Nephron progenitor cell (in vitro differentiated cells): Measurements from ENCODE around the gene ARSA.

Source experiments
- DNase-seq: peaks from one replicate; pipeline ENCODE4 v3.0.0; 2021
- H3K27ac Mint-ChIP-seq: 2 replicates; pipeline ENCODE4 v1.8.0; 2021; ENCODE audit warnings: mild to moderate bottlenecking, moderate library complexity, mixed read lengths
- H3K27me3 Mint-ChIP-seq: 2 replicates; pipeline ENCODE4 v1.8.0; 2021; ENCODE audit warnings: mild to moderate bottlenecking, low read depth, mixed read lengths; ENCODE audit not compliant: poor library complexity
- H3K36me3 Mint-ChIP-seq: 2 replicates; pipeline ENCODE4 v1.8.0; 2021; ENCODE audit warnings: low read depth, mixed read lengths
- H3K4me1 Mint-ChIP-seq: 2 replicates; pipeline ENCODE4 v1.8.0; 2021; ENCODE audit warnings: mixed read lengths
- H3K4me3 Mint-ChIP-seq: 2 replicates; pipeline ENCODE4 v1.8.0; 2021; ENCODE audit warnings: mild to moderate bottlenecking, moderate library complexity, mixed read lengths
- H3K9me3 Mint-ChIP-seq: 2 replicates; pipeline ENCODE4 v1.8.0; 2021; ENCODE audit warnings: mild to moderate bottlenecking, moderate library complexity, mixed read lengths
- TF ChIP-seq, protein P1 (sequence below): fragments of 200-600 bp; sonication (generic); IDR thresholded peaks from 2 replicates; pipeline ENCODE4 v1.5.0; 2021; ENCODE audit warnings: antibody characterized with exemption

The ARSA gene

DNA sequence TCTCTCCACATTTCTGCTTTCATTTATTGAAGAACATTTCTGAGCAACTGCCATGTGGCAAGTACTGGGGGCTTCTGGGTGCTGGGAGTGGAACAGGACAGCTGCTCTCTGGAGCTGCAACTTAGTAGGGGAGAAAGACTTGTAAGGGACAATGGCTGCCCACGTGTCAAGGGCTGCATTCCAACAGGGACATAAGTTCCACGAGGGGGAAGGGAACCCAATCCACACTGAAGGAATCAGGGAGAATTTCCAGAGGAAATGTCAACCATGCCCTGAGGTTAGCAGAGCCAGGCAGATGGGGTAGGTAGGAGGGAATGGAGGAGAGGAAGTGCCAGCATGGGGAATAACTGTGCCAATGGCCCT is 25.6 kb downstream of the ARSA start:
- H3K27ac Mint-ChIP-seq: no peak overlapping the region
- H3K27me3 Mint-ChIP-seq: peaks cover 36% of the 10 kb centered on the region
- peaks cover 22% of the 10 kb centered on the region for H3K4me1 Mint-ChIP-seq
- H3K36me3 Mint-ChIP-seq: peaks cover 3% of the 10 kb centered on the region
- H3K4me3 Mint-ChIP-seq: peak overlapping the region; percentile 82
- TF ChIP-seq, protein P1, sequence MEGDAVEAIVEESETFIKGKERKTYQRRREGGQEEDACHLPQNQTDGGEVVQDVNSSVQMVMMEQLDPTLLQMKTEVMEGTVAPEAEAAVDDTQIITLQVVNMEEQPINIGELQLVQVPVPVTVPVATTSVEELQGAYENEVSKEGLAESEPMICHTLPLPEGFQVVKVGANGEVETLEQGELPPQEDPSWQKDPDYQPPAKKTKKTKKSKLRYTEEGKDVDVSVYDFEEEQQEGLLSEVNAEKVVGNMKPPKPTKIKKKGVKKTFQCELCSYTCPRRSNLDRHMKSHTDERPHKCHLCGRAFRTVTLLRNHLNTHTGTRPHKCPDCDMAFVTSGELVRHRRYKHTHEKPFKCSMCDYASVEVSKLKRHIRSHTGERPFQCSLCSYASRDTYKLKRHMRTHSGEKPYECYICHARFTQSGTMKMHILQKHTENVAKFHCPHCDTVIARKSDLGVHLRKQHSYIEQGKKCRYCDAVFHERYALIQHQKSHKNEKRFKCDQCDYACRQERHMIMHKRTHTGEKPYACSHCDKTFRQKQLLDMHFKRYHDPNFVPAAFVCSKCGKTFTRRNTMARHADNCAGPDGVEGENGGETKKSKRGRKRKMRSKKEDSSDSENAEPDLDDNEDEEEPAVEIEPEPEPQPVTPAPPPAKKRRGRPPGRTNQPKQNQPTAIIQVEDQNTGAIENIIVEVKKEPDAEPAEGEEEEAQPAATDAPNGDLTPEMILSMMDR: no peak
- DNase-seq: no peak
- H3K9me3 Mint-ChIP-seq: no peaks in the 10 kb centered on the region

DNA sequence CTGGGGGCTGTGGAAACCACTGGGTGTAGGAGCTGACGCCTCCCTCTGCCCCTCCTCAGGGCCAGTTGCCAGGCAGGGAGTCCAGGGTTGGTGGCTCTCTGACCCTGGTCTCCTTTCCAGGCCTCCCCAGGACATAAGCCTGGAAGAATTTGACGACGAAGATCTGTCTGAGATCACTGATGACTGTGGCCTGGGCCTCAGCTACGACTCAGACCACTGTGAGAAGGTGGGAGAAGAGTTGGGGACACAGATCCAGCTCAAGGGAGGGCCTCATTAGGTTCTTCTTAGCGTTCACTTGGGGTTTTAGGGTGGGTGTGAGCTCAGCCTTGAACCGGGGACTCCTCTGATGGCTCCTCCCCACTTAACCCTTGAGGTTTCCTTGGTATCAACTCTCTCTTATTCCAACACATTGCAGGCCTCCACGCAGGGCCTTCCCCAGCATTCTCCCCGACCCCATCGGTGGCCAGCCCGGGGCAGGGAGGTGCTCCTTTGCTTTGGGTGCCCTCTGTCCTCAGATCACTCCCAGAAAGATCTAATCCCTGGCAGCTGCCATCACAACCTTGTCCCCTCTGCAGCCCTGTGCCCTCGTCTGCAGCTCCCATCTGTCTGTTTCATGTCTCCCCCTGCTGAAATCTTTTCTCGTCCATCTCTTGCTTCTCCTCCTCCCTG is 26.1 kb downstream of the ARSA start:
- Mint-ChIP-seq H3K27ac (no peak overlapping the region), H3K4me1 (peaks cover 22% of the 10 kb centered on the region), H3K9me3 (no peaks in the 10 kb centered on the region), H3K36me3 (peaks cover 8% of the 10 kb centered on the region), H3K4me3 (peak overlapping the region; percentile 82), H3K27me3 (peaks cover 37% of the 10 kb centered on the region)
- DNase-seq: no peak
- TF ChIP-seq, protein P1: no peak

DNA sequence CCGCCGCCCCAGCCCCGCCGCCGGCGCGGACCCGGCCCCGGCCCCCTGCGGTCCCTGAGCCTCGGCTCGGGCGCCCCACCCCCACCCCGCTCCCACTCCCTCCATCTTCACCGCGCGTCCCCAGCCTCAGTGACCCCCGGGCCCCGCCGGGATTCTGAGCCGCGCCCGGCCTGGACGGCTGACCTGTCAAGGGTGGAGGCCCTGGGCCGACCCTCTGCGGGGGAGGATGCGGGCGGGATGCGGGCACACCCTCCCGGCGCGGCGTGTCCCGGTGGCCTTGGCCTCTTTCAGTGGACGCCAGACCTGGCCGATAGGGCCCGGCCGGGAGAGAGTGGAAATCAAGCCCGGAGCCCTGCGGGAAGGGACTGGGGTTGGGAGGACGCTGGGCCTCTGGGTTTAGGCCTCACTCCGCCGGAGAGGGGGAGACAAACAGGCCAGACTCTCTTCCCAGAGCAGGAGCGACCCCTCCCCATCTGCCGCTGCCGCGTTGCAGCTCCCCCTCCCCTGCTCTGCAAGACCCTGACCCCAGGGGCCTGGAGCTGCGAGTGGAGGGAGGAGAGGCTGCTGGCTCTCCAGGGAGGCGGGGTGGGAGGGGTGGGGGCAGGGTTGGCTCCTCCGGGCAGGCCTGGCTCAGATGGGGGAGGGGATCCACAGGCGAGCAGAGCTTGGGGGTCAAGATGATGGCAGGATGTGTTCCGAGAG is 26.8 kb downstream of the ARSA start:
- peak; percentile 42 for DNase-seq
- H3K36me3 Mint-ChIP-seq: peaks cover 13% of the 10 kb centered on the region

DNA sequence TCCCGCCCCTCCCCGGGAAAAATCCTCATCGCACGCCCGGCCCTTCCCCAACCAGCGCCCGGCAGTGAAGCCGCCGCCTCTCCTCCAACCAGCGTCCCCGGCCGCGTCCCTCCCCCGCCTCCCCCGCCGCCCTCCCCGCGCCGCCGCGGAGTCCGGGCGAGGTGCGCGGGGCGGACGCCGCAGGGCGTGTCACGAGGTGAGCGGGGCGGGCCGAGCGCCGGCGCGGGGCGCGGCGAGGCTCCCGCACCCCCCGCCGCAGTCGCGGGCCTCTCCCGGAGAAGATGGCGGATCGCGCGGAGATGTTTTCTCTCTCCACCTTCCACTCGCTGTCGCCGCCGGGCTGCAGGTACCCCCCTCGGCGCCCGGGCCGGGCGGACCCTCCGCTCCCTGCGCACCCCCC is 27.4 kb downstream of the ARSA start, which contains the start of gene MAPK8IP2:
Gene MAPK8IP2, plus strand, starts transcription at position 256 of the 400 bp plus-strand sequence. Its CDS starts 26 bp downstream, at position 282.
- H3K9me3 Mint-ChIP-seq: no peaks in the 10 kb centered on the region
- H3K36me3 Mint-ChIP-seq: peaks cover 13% of the 10 kb centered on the region
- H3K4me3 Mint-ChIP-seq: peak within 1 kb of the TSS; percentile 82
- no peak within 1 kb of the TSS for H3K27ac Mint-ChIP-seq
- TF ChIP-seq, protein P1: no peak
- DNase-seq: peak; percentile 60
- peaks cover 22% of the 10 kb centered on the region for H3K4me1 Mint-ChIP-seq
- peaks cover 34% of the 10 kb centered on the region for H3K27me3 Mint-ChIP-seq

More for the DNA sequence above, 26.8 kb downstream of the ARSA start:
- Mint-ChIP-seq H3K4me3 (peak overlapping the region; percentile 82), H3K4me1 (peaks cover 22% of the 10 kb centered on the region), H3K27me3 (peaks cover 34% of the 10 kb centered on the region), H3K27ac (no peak overlapping the region), H3K9me3 (no peaks in the 10 kb centered on the region)
- TF ChIP-seq, protein P1: no peak

DNA sequence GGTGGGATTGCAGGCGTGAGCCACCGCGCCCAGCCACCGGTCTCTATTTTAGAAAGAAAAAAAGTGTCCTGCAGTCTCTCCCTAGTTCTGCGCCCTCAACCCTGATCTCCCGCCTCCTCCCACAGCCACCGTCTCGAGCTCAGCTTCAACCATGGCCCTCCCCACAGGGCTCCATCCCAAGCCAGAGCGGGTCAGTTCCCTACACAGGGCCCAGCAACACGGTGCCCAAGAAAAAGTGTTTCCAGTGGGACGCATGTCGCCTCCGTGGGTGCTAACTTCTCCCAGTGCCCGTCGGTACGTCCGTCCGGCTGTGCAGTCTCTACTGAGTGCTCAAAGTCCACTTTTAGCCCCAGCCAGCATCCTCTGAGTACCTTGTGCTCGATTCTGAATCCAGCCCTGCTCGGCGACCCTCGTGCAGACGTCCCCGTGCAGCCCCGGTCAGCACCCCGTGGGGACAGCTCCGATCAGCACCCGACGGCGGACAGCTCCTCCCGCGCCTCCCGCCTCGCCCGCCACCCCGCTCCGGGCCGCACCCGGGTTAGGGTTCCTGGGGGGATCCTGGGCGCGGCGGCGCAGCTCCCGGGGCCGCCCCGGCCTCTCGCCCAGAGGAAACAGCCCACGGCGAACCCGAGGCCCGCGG is 28.0 kb downstream of the ARSA start:
- Mint-ChIP-seq H3K4me3 (peak overlapping the region; percentile 70), H3K36me3 (peaks cover 13% of the 10 kb centered on the region), H3K27ac (no peak overlapping the region), H3K27me3 (peaks cover 34% of the 10 kb centered on the region), H3K9me3 (no peaks in the 10 kb centered on the region), H3K4me1 (peaks cover 22% of the 10 kb centered on the region)
- TF ChIP-seq, protein P1: no peak
- peak; percentile 95 for DNase-seq
